ENCODE data around the gene TSKS.

TSKS gene

GRCh38 chr19:49691243-49692146 lies 71.6 kb downstream of the TSKS start:
- peak; percentile 44 for DNase-seq (ENCODE audit: extremely low spot score)
- CTCF ChIA-PET, result interaction anchor here (0.7 to 1.3 kb wide), 2 partner anchors 11 to 19 kb away, joined by 3 to 5 read pairs; no protein-coding TSS in a partner anchor
- no peak for TF ChIP-seq CTCF (IDR thresholded peaks at IDR 0.05; ENCODE audit: control extremely low read depth, extremely low read depth, low read depth, missing control alignments)
- POLR2A ChIA-PET, result no interaction called here

- CTCF ChIA-PET, result interaction anchor here (0.7 to 1.2 kb wide), 2 partner anchors 10 to 13 kb away, joined by 3 read pairs; no protein-coding TSS in a partner anchor
- POLR2A ChIA-PET, result no interaction called here
- DNase-seq (ENCODE audit: extremely low spot score), result peak; percentile 64
- no peak for TF ChIP-seq CTCF (IDR thresholded peaks at IDR 0.05; ENCODE audit: control extremely low read depth, extremely low read depth, low read depth, missing control alignments)
These were observed 72.4 kb downstream of the TSKS start, which contains the start of gene CPT1C for GRCh38 chr19:49690656-49691242. Gene CPT1C, plus strand, starts transcription at chr19:49691116. Its CDS starts 1,137 bp downstream, at chr19:49692253.

GRCh38 chr19:49690079-49690655 lies 72.9 kb downstream of the TSKS start:
- no peak for DNase-seq (ENCODE audit: extremely low spot score)
- ChIA-PET POLR2A (no interaction called here), CTCF (interaction anchor here (1.2 kb wide), 1 partner anchor 12 kb away, joined by 3 read pairs; no protein-coding TSS in a partner anchor)
- no peak for TF ChIP-seq CTCF (IDR thresholded peaks at IDR 0.05; ENCODE audit: control extremely low read depth, extremely low read depth, low read depth, missing control alignments)

All from GM10248 (cell line).